Glutamatergic neuron (in vitro differentiated cells): ENCODE data around the gene UQCR10. TPM values are rescaled to one million over a fixed set of nuclear protein-coding genes. Genes with fewer than 3 reads are reported as not detected.

Experiments
- DNase-seq: peaks from one replicate; pipeline ENCODE4 v3.0.0; 2022
- H3K27ac Mint-ChIP-seq: one replicate; pipeline ENCODE4 v1.8.0; 2020; ENCODE audit warnings: mild to moderate bottlenecking, mixed read lengths, inconsistent platforms; ENCODE audit not compliant: unreplicated experiment
- H3K27me3 Mint-ChIP-seq: one replicate; pipeline ENCODE4 v1.8.0; 2020; ENCODE audit warnings: mild to moderate bottlenecking, moderate library complexity, mixed read lengths, inconsistent platforms; ENCODE audit not compliant: unreplicated experiment
- H3K36me3 Mint-ChIP-seq: one replicate; pipeline ENCODE4 v1.8.0; 2020; ENCODE audit warnings: mild to moderate bottlenecking, mixed read lengths, inconsistent platforms; ENCODE audit not compliant: unreplicated experiment
- H3K4me1 Mint-ChIP-seq: one replicate; pipeline ENCODE4 v1.8.0; 2020; ENCODE audit warnings: mild to moderate bottlenecking, low read depth, mixed read lengths, inconsistent platforms; ENCODE audit not compliant: unreplicated experiment
- H3K4me3 Mint-ChIP-seq: one replicate; pipeline ENCODE4 v1.8.0; 2020; ENCODE audit warnings: mild to moderate bottlenecking, mixed read lengths, inconsistent platforms; ENCODE audit not compliant: unreplicated experiment
- H3K9me3 Mint-ChIP-seq: one replicate; pipeline ENCODE4 v1.8.0; 2020; ENCODE audit warnings: mild to moderate bottlenecking, moderate library complexity, mixed read lengths, inconsistent platforms; ENCODE audit not compliant: unreplicated experiment
- CTCF ChIP-seq: fragments of 200-600 bp; sonication (generic); IDR thresholded peaks from one replicate; pipeline ENCODE4 v1.5.0; 2021; ENCODE audit not compliant: partially characterized antibody, unreplicated experiment
- total RNA-seq: library from RNA; stranded (reverse); fragmentation: NEBNext Ultra II Directional; extraction: Animal tissue kit (Norgen Biotek cat#: 25700); gene quantifications from one replicate; pipeline ENCODE4 v1.2.1, GENCODE V29; 2021; ENCODE audit not compliant: unreplicated experiment

The UQCR10 gene
- total RNA-seq, 1 donor from 2014 or later, result 77.7 TPM

- Mint-ChIP-seq H3K4me1 (peaks cover 6% of the 10 kb centered on the region), H3K27me3 (peaks cover 4% of the 10 kb centered on the region)
These were observed 10.8 kb upstream of the UQCR10 start for GRCh38 chr22:29756341-29756740.

GRCh38 chr22:29757096-29757495 is 10.1 kb upstream of the UQCR10 start:
- Mint-ChIP-seq H3K36me3 (no peaks in the 10 kb centered on the region), H3K27me3 (peaks cover 4% of the 10 kb centered on the region), H3K4me3 (no peak overlapping the region), H3K27ac (no peak overlapping the region), H3K4me1 (peaks cover 6% of the 10 kb centered on the region), H3K9me3 (no peaks in the 10 kb centered on the region)
- TF ChIP-seq CTCF, result no peak
- DNase-seq, result no peak

More at GRCh38 chr22:29756341-29756740, 10.8 kb upstream of the UQCR10 start:
- H3K36me3 Mint-ChIP-seq, result no peaks in the 10 kb centered on the region
- no peak overlapping the region for H3K27ac Mint-ChIP-seq
- H3K4me3 Mint-ChIP-seq, result no peak overlapping the region
- H3K9me3 Mint-ChIP-seq, result no peaks in the 10 kb centered on the region
- DNase-seq, result no peak
- TF ChIP-seq CTCF, result no peak

GRCh38 chr22:29758068-29758622 is 9.0 kb upstream of the UQCR10 start:
- Mint-ChIP-seq H3K36me3 (no peaks in the 10 kb centered on the region), H3K27me3 (peaks cover 4% of the 10 kb centered on the region), H3K4me1 (peaks cover 6% of the 10 kb centered on the region), H3K9me3 (no peaks in the 10 kb centered on the region), H3K4me3 (no peak overlapping the region), H3K27ac (no peak overlapping the region)
- TF ChIP-seq CTCF, result no peak
- DNase-seq, result no peak

- no peak for TF ChIP-seq CTCF
- H3K36me3 Mint-ChIP-seq, result no peaks in the 10 kb centered on the region
- no peak overlapping the region for H3K4me3 Mint-ChIP-seq
- no peak overlapping the region for H3K27ac Mint-ChIP-seq
- H3K4me1 Mint-ChIP-seq, result peaks cover 6% of the 10 kb centered on the region
- no peaks in the 10 kb centered on the region for H3K9me3 Mint-ChIP-seq
- peaks cover 4% of the 10 kb centered on the region for H3K27me3 Mint-ChIP-seq
- no peak for DNase-seq
These were observed 8.2 kb upstream of the UQCR10 start for GRCh38 chr22:29758959-29759358.

- no peak for TF ChIP-seq CTCF
- DNase-seq, result no peak
- H3K9me3 Mint-ChIP-seq, result peaks cover 2% of the 10 kb centered on the region
- H3K27ac Mint-ChIP-seq, result no peak overlapping the region
- no peak overlapping the region for H3K4me3 Mint-ChIP-seq
- peaks cover 12% of the 10 kb centered on the region for H3K4me1 Mint-ChIP-seq
- H3K27me3 Mint-ChIP-seq, result peaks cover under 1% of the 10 kb centered on the region
- no peaks in the 10 kb centered on the region for H3K36me3 Mint-ChIP-seq
These were observed 4.9 kb upstream of the UQCR10 start for GRCh38 chr22:29762263-29762662.
